ENCODE measurements around the gene MON1A. TPM values are rescaled to one million over a fixed set of nuclear protein-coding genes. Genes with fewer than 3 reads are reported as not detected.

Gene MON1A
- total and polyA plus RNA-seq, 4 donors = 4.6 to 9.5 (median 8.2) TPM

DNA sequence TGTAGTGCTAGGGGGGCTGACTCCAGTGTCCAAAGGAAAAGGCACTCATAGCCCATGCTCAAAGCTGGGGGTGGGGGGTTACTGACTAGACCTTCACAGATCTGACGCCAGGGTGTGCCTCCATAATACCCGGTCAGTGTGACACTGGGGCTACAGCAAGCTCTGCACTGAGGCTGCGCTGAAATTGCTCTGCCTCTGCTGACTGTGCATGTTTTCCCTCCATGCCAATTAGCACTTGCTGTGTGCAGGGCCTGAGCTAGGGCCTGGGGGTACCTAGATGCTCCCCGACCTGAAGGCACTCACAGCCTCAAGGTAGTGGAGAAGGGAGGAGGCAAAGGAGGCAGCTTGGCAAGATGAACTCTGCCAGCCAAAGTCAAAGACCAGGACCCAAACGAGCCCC, 65.1 kb downstream of the MON1A start:
- Histone ChIP-seq H3K27me3 (ENCODE audit: control insufficient read depth in 4 of 4, insufficient read depth in 4 of 4, low read length in 3 of 4) (peaks cover 0 to 4% (median 3%) of the 10 kb centered on the region in 4 donors), H3K9me3 (ENCODE audit: control insufficient read depth in 4 of 4, low read length in 3 of 4) (no peaks in the 10 kb centered on the region), H3K4me1 (ENCODE audit: control insufficient read depth in 4 of 4, insufficient read depth in 4 of 4, low read length in 3 of 4) (peaks cover 2 to 8% (median 3%) of the 10 kb centered on the region in 4 donors), H3K9ac (ENCODE audit: low read depth in 1 of 2, low read length in 2 of 2) (no peak overlapping the region), H3K36me3 (ENCODE audit: control insufficient read depth in 4 of 4, insufficient read depth in 3 of 4, low read depth in 1 of 4, low read length in 3 of 4) (no peaks in the 10 kb centered on the region), H3K4me3 (ENCODE audit: low read depth in 1 of 3, low read length in 3 of 3) (no peak overlapping the region), H3K27ac (ENCODE audit: low read depth in 1 of 2, low read length in 2 of 2) (no peak overlapping the region)
- TF ChIP-seq FOXA2 (IDR thresholded peaks at IDR 0.05) (no peak), HNF4G (IDR thresholded peaks at IDR 0.05) (no peak), GABPA (IDR thresholded peaks at IDR 0.05 in 1 of 2, conservative IDR thresholded peaks at IDR 0.05 in 1 of 2) (no peak), RAD21 (IDR thresholded peaks at IDR 0.05) (no peak), SP1 (IDR thresholded peaks at IDR 0.05) (no peak), FOXA1 (IDR thresholded peaks at IDR 0.05) (no peak), YY1 (IDR thresholded peaks at IDR 0.05) (no peak), TAF1 (conservative IDR thresholded peaks at IDR 0.05) (no peak), RXRA (IDR thresholded peaks at IDR 0.05) (no peak), NR2F2 (IDR thresholded peaks at IDR 0.05) (no peak)
- TF ChIP-seq, protein P1, sequence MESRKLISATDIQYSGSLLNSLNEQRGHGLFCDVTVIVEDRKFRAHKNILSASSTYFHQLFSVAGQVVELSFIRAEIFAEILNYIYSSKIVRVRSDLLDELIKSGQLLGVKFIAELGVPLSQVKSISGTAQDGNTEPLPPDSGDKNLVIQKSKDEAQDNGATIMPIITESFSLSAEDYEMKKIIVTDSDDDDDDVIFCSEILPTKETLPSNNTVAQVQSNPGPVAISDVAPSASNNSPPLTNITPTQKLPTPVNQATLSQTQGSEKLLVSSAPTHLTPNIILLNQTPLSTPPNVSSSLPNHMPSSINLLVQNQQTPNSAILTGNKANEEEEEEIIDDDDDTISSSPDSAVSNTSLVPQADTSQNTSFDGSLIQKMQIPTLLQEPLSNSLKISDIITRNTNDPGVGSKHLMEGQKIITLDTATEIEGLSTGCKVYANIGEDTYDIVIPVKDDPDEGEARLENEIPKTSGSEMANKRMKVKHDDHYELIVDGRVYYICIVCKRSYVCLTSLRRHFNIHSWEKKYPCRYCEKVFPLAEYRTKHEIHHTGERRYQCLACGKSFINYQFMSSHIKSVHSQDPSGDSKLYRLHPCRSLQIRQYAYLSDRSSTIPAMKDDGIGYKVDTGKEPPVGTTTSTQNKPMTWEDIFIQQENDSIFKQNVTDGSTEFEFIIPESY (IDR thresholded peaks at IDR 0.05) = no peak
- WGBS = 50% methylated on average over 5 of the region's 5 CpGs
- DNase-seq (ENCODE audit: low spot score) = no peak

DNA sequence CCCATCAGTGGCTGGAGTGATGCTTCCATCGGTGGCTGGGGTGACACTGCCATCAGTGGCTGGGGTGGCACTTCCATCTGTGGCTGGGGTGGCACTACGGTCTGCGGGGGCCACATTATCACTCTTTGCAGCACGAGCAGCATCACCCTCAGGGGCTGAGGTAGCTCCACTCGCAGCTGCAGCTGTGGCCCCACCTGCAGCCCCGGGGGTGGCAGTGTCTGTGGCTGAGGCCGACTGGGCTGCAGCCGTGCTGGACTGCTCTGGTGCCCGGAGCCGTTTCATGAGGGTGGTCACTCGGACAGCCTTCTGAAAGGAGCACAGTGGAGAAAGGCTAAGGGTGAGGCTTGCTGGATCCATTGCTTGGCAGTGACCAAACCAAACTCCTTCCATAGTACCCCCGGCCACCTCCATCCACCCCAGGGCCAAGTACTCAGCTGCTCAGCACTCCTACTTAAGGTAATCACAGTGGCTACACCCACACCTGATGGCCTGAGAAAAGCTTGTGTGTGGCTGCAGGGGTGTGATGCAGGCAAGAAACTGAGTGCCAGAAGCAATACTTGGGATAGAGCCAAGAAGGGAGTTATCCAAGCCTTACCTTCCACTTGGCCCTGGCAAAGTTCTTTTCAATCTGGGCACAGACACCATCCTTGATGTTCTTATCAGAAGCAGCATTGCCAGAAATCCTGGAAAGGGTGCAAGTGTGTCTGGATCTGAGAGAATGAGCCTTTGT, 69.9 kb downstream of the MON1A start:
- no peak for TF ChIP-seq HNF4A (conservative IDR thresholded peaks at IDR 0.05)
- H3K36me3 ChIP-seq (ENCODE audit: control insufficient read depth in 4 of 4, insufficient read depth in 3 of 4, low read depth in 1 of 4, low read length in 3 of 4) = no peaks in the 10 kb centered on the region
- H3K9ac ChIP-seq (ENCODE audit: low read depth in 1 of 2, low read length in 2 of 2) = no peak overlapping the region
- peaks cover 0 to 2% (median 0%) of the 10 kb centered on the region in 4 donors for H3K27me3 ChIP-seq (ENCODE audit: control insufficient read depth in 4 of 4, insufficient read depth in 4 of 4, low read length in 3 of 4)
- H3K4me1 ChIP-seq (ENCODE audit: control insufficient read depth in 4 of 4, insufficient read depth in 4 of 4, low read length in 3 of 4) = peaks cover 5 to 16% (median 10%) of the 10 kb centered on the region in 4 donors
- DNase-seq (ENCODE audit: low spot score) = no peak
- WGBS = 84% methylated on average over 12 of the region's 12 CpGs
- H3K27ac ChIP-seq (ENCODE audit: low read depth in 1 of 2, low read length in 2 of 2) = no peak overlapping the region
- no peak overlapping the region for H3K4me3 ChIP-seq (ENCODE audit: low read depth in 1 of 3, low read length in 3 of 3)
- H3K9me3 ChIP-seq (ENCODE audit: control insufficient read depth in 4 of 4, low read length in 3 of 4) = no peaks in the 10 kb centered on the region

Small RNA genes within 50 kb of the gene (small RNA-seq; reads per million reads assigned to genes)
- gene RN7SL217P = not detected

Other genes starting within 250 kb of the MON1A start
- 100 to 1,000 TPM; 262 to 551 TPM for gene MST1, start 240.3 kb downstream of the MON1A start, total RNA-seq
- gene MST1, start 240.3 kb downstream of the MON1A start, polyA plus RNA-seq = 100 to 1,000 TPM; 509 to 634 TPM
- gene RNF123, start 240.3 kb downstream of the MON1A start, total RNA-seq = 100 to 1,000 TPM in 1 of 2 donors, 10 to 100 TPM in 1; 44.0 to 104 TPM
- gene RNF123, start 240.3 kb downstream of the MON1A start, polyA plus RNA-seq = 10 to 100 TPM; 34.3 to 36.4 TPM
- not detected for gene AMIGO3, start 210.1 kb downstream of the MON1A start, total RNA-seq
- 1 to 10 TPM in 1 of 2 donors, under 1 TPM in 1; 0.11 to 1.1 TPM for gene AMIGO3, start 210.1 kb downstream of the MON1A start, polyA plus RNA-seq
- 10 to 100 TPM; 12.6 to 57.7 TPM for gene GMPPB, start 205.9 kb downstream of the MON1A start, total RNA-seq
- 10 to 100 TPM; 13.4 to 57.8 TPM for gene GMPPB, start 205.9 kb downstream of the MON1A start, polyA plus RNA-seq
- gene IP6K1, start 143.3 kb downstream of the MON1A start, total RNA-seq = 10 to 100 TPM; 22.9 to 32.3 TPM
- 10 to 100 TPM in 1 of 2 donors, 1 to 10 TPM in 1; 6.6 to 13.2 TPM for gene IP6K1, start 143.3 kb downstream of the MON1A start, polyA plus RNA-seq
- not detected for gene CDHR4, start 129.9 kb downstream of the MON1A start, total RNA-seq
- not detected for gene CDHR4, start 129.9 kb downstream of the MON1A start, polyA plus RNA-seq
- 1 to 10 TPM in 1 of 2 donors, under 1 TPM in 1; 0.84 to 4.2 TPM for gene INKA1, start 126.5 kb downstream of the MON1A start, total RNA-seq
- 1 to 10 TPM; 1.2 TPM for gene INKA1, start 126.5 kb downstream of the MON1A start, polyA plus RNA-seq
- 10 to 100 TPM; 15.8 to 29.5 TPM for gene UBA7, start 115.9 kb downstream of the MON1A start, total RNA-seq
- 10 to 100 TPM; 14.6 TPM for gene UBA7, start 115.9 kb downstream of the MON1A start, polyA plus RNA-seq
- gene TRAIP, start 73.2 kb downstream of the MON1A start, total RNA-seq = 1 to 10 TPM in 1 of 2 donors, under 1 TPM in 1; 0.42 to 7.9 TPM
- gene TRAIP, start 73.2 kb downstream of the MON1A start, polyA plus RNA-seq = under 1 TPM; 0.47 to 0.81 TPM
- not detected for gene CAMKV, start 59.9 kb downstream of the MON1A start, total RNA-seq
- not detected for gene CAMKV, start 59.9 kb downstream of the MON1A start, polyA plus RNA-seq
- gene MST1R, start 25.9 kb downstream of the MON1A start, total RNA-seq = under 1 TPM; 0.23 to 0.42 TPM
- gene MST1R, start 25.9 kb downstream of the MON1A start, polyA plus RNA-seq = under 1 TPM; 0.10 to 0.56 TPM
- 10 to 100 TPM; 18.1 to 59.2 TPM for gene RBM6, start 10.3 kb upstream of the MON1A start, total RNA-seq
- gene RBM6, start 10.3 kb upstream of the MON1A start, polyA plus RNA-seq = 10 to 100 TPM; 10.9 to 57.0 TPM
- gene RBM5, start 159.1 kb upstream of the MON1A start, total RNA-seq = 100 to 1,000 TPM in 1 of 2 donors, 10 to 100 TPM in 1; 94.0 to 142 TPM
- 10 to 100 TPM; 21.2 to 34.5 TPM for gene RBM5, start 159.1 kb upstream of the MON1A start, polyA plus RNA-seq
- 1 to 10 TPM; 1.6 to 4.8 TPM for gene SEMA3F, start 225.5 kb upstream of the MON1A start, total RNA-seq
- 1 to 10 TPM in 1 of 2 donors, under 1 TPM in 1; 0.60 to 2.7 TPM for gene SEMA3F, start 225.5 kb upstream of the MON1A start, polyA plus RNA-seq

Measured in liver (tissue), 10 donors.